GM18870 (cell line): ENCODE results near the gene GSX2.
A peak's percentile ranks its signal among the peaks of the same experiment; 100 is the strongest.

ENCODE experiments used
- ATAC-seq: cut with Tn5 transposase; IDR thresholded peaks from one replicate; pipeline ENCODE4 v1.9.1; 2021; ENCODE audit warnings: moderate library complexity; ENCODE audit not compliant: unreplicated experiment

Gene GSX2

DNA sequence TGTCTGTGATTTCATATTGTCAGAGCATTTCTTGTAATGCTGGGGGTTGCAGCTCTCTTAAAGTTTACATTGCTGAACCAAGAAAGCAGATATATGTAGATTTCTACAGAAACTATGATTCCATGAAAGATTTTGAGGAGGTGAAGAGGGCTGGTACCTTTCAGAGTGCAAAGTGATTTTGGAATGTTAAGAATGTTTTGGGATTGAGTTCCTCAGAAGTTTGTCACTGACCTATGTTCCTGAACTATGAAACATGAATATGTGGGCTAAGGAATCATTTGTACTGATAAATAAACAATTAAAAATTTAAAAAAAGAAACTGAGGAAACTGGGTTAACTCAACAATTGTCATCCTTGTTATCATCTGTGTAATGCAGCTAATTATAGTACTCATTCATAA, 23.3 kb upstream of the GSX2 start:
- no peak for ATAC-seq

DNA sequence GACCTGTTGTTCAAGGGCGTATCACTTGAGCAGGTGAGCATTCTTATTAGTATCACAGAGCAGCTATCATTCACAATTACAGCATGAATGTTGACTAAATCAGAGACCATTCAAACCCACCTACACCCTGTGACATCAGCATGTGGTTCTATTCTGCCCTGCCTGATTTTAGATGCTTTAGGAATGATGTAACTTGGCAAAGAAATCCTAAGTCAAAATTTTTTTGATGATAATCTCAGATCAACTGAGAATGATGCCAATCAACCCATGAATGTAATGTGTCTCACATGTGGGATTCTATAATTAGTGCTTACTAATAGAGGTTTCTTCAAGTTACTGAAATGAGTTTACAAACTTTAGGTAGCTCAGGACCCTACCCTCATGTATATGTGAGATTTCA, 22.2 kb upstream of the GSX2 start:
- no peak for ATAC-seq

- no peak for ATAC-seq
Observed at GRCh38 chr4:54082168-54082567, 17.8 kb upstream of the GSX2 start.

DNA sequence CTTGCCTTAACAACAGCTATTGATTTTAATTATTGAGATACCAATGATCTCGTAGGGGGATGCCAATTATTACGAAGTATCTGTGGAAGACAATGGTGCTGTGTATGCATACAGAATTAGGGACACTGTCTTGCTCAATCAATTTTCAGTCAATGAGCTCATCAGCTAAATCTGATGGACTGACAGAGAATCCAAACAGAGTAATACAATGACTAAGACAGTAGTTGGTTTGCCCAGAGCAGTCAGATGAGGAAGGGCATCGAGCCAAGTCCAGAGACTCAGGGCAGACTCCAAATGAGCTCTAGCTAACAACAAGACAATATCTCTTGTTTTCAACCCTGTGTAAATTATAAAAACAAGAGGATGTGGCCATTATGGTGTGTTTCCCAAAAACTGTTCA, 14.7 kb upstream of the GSX2 start:
- ATAC-seq: no peak

DNA sequence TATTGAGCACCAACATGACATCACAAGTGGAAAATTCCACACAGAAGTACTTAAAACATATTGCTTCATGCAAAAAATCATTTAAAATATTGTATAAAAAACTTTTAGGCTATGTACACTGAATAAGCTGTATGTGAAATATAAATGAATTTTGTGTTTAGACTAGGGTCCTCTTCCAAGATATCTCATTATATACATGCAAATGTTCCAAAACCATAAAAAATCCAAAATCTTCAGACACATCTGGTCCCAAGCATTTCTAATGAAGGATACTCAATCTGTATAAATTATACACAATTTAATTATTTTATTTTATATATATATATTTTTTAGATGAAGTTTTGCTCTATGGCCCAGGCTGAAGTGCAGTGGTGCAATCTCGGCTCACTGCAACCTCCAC, 10.1 kb upstream of the GSX2 start:
- ATAC-seq: no peak

DNA sequence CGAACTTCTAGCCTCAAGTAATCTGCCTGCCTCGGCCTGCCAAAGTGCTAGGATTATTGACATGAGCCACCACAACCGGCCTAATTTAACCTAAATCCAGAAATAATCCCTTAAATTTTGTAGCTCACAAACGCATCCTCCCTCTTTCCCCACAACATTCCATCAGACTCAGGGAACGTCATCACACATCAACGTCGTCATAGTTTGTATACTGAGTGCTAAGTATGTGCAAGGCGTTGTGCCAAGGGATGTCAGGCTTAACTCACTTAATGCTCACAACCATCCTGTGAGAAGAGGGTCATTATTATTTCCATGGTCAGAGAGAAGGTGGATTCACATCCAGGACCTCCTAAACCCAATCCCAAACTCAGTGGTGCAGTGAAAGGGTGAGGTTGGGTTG, 9.6 kb upstream of the GSX2 start:
- no peak for ATAC-seq

DNA sequence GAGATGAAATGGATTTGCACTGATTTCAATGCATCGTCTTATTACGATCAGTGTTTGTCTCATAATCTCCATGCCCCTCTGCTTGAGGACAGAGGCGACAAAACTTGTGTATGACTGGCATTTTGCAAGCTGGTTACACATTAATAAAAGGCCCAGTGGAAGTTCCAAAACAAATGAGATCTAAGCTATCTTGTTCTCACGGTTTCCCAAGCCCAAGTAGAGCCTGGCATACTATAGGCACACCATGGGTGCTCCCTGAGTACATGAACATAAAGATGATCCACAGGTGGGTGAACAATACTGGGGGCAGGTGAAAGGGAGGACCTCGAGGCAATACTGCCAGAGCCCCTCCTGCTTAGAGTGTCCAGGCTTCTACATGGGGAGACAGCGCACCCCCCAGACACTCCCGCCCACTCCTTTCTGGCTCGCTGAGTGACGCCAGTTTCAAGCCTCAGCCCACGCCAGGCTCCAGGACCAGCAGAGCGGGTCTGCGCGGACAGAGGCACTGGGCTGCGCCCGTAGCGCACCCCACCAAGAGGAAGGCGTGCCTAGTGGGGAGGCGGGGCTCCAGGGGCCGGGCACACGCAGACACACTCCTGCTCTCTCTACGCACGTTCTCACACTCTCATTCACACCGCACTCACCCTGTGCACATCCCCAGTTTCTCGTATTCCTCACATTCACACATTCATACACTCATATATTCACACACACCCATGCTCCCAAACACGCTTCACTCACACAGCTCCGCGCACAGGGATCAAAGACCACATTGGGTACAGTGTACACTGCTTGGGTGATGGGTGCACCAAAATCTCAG, 8.9 kb upstream of the GSX2 start:
- ATAC-seq: no peak

- ATAC-seq: peak; percentile 57
Observed at GRCh38 chr4:54091637-54092404, 8.1 kb upstream of the GSX2 start.

GRCh38 chr4:54092405-54093323, 7.3 kb upstream of the GSX2 start:
- no peak for ATAC-seq

DNA sequence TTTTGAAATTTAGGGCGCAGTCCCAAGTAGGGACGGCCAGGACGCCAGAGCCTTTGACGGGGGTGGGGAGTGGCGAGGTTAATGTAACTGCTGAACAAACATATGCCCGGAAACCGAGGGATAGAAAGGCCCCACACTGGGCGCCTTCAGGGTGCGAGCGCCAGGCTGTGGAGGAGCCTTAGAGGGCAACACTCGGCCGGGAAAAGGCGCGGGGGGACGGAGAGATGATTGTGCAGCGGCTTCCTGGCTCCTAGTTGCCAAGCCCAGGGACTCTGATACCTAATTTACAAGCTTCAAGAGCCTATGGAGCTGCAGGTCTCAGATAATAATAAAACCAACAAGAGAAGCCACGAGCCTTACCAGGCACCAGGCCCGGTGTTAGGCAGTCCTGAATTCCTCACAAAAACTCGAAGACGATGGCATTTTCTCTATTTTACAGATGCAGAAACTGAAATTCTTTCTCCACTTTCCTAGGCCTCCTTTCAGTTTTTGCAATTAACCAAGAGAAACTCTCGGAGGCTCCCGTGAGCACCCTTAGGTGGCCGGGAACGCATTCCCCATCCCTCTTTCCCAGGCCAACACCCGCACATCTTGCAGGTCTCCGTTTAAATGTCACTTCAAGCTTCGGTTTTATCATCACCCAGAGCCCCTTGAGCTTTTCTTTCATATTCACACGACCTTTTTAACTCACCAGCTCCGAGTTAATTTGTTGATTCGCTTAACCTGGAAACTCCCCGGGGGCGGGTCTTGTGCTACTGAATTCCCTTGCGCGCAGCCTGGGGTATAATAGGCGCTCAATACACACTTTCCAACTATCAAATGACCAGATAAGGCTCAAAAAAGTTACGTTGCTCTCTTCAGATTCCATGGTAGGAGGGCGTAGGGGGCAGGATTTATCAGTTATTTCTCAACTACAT, 6.4 kb upstream of the GSX2 start:
- no peak for ATAC-seq

DNA sequence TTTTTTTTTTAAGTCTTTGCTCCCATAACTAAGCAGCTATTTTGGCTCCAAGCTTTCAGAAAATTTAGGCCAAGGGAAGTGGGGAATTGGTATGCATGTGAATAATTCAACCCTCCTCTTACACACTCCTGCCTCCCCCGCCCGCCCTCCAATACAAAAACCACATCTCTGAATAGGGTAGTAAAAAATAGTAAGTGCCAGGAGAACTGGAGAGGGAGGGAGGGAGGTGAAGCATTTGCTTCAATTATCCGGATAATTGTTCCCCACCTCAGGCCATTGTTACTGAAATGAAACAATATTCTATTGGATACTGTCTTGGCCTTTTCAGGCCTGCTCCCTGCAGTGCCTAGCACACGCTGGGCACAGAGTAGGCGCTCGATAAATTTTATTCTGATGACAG, 5.5 kb upstream of the GSX2 start:
- no peak for ATAC-seq

DNA sequence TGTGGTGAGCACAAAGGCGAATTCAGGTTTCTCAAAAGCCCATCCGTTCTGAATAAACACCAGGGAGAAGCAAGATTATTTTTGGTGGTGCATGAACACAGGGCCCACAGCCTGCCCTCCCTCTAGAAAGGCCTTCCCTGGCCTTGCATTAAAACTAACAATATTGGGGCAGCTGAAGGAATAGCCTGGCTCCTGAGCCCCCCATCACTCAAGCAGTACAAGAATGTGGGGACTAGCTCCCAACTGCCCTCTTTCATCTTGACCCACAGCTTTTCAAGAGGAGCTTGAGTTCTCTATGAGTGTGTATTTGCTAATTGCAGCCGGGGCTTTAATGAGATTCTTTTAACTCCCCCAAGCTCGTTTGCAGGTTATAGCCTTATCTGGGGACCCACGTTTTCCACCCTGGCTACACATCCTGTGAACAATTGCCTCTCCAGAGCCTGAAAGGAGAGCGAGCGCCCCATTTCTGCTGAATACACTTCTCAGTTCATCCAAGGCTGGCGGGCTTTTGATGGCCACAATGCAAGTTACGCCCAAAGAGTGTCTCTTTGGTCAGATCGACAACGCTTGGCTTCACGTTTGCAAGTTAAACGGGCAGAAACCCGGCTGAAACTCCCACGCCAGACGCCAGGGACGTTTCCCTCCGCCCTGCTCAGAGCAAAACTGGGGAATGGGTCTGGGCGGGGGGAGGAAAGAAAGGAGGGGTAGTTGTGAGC, 4.7 kb upstream of the GSX2 start:
- no peak for ATAC-seq

- ATAC-seq: no peak
Observed at GRCh38 chr4:54096295-54096962, 3.5 kb upstream of the GSX2 start.

GRCh38 chr4:54097152-54097551, 2.8 kb upstream of the GSX2 start:
- no peak for ATAC-seq

GRCh38 chr4:54098375-54098774, 1.6 kb upstream of the GSX2 start:
- ATAC-seq: no peak

DNA sequence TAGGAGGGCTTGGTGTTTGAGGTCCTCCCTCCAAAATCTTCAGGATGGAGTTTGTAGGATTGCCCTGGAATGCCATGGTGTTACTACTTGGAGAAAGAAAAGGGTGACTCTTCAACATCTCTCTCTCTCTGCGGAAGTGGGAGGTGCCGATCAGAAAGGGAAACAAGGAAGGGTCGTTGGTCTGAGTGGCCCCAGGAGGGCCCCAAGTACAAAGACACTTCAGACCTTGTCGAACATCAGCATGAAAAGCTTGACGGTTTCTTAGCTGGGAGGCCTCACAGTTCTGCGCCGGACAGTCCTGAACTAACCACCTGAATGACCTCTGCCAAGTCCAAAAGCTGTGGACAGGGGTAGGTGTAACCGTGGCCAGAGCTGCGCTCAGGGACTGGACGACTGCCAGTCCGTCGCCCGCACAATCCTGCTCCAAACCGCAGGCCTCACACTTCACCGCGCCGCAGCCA, 646 bp upstream of the GSX2 start:
- ATAC-seq: no peak

- no peak for ATAC-seq
Observed at GRCh38 chr4:54100595-54101189, 729 bp downstream of the GSX2 start.

GRCh38 chr4:54101190-54102041, 1.5 kb downstream of the GSX2 start:
- no peak for ATAC-seq
